CD4-positive, alpha-beta T cell treated with Interleukin-15 for 4 hours (primary cell): ENCODE data around the gene BEGAIN.
"Not testable (repeated sequence)": the region's sequence is repeated elsewhere in the genome, so short reads cannot be mapped to it uniquely, and the experiment has no call there.

ENCODE experiments used
- DNase-seq: peaks from one replicate; pipeline ENCODE4 v3.0.0-alpha.2; 2020; ENCODE audit warnings: low spot score

BEGAIN gene

DNA sequence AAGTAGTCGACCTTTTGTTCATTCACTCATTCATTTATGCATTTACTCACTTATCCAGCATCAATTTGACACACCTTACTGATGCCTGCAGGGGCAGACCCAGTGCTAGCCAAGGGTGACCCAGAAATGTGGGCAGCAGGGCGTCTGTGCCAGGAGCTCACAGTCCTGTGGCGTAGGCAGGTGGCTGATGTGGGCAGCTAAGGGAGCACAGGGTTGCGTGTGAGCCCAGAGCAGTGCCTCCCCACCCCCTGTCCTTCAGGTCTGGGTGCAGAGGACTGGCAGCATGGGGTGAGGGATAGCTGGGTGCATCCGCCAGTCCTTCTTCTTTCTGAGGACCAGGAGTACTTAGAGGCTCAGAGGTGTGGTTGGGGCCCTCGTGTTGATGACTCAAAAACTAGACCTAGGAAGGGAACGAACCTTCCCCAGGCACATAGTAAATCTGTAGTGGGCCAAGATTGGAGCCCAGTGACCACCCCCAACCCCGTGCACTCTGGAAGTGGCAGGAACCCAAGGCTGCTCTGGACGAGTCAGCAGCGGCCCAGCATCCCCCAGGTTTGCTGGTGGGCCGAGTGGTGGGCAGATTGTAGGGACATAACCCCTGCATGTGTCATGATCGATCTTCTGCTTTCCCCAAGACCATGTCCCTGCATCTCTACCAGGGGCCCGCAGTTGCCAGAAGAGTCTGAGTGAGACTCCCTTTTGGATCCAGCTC, 63.9 kb downstream of the BEGAIN start:
- DNase-seq: no peak

DNA sequence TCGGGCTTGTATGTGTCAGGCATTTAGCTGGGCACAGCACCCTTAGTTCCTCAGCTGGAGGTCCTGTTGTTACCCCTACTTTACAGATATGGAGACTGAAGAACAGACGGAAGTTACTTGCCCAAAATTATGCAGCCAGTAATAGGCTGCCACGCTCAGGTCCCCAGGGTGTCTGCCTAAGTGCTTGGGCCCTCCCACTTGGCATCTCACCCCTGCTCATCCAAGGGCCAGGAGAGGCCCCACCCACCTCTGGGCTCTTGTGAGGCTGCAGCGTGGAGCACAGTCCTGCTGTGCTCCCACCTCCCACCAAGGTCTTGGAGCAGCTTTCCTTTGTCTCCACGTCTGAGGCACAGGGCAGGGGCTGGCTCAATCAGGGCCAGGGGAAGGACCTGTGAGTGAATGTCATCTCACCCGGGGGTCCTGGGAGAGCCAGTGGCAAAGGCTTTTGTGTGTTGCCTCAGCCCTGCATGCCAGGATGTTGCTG, 64.6 kb downstream of the BEGAIN start:
- DNase-seq: no peak

DNA sequence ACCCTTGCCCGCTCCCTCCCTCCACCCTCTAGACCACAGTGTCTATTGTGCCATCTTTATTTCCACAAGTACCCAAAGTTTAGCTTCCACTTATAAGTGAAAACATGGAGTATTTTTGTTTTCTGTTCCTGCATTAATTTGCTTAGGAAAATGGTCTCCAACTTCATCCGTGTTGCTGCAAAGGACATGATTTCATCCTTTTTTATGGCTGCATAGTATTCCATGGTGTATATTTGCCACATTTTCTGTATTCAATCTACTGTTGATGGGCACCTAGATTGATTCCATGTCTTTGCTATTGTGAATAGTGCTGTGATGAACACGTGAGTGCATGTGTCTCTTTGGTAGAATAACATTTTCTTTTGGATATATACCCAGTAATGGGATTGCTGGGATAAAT, 81.2 kb downstream of the BEGAIN start:
- DNase-seq: not testable (repeated sequence)

DNA sequence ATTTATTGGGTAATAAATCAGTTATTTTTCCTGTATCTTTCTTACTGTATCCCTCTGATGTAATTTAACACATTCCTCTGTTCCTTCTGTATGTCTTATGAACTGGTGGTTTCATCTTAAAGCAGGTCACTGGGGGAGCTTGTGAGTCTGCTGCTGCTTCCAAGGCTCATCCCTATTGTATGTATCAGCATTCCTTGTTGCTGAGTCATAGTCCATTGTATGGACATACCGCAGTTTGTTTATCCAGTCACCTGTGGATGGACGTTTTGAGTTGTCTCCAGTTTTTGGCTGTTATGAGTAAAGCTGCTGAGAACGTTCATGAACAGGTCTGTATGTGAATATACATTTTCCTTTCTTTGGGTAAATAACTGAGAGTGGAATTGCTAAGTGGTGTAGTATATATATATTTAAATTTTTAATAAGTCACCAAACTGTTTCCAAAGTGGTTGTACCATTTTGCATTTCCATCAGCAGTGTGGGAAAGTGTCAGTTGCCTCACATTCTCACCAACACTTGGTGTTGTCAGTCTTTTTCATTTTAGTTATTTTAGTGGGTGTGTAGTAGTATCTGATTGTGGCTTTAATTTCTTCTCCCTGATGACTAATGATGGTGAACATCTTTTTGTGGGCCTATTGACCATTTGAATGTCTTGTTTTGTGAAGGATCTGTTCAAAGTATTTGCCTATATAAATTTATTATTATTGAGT, 82.7 kb downstream of the BEGAIN start:
- no peak for DNase-seq

DNA sequence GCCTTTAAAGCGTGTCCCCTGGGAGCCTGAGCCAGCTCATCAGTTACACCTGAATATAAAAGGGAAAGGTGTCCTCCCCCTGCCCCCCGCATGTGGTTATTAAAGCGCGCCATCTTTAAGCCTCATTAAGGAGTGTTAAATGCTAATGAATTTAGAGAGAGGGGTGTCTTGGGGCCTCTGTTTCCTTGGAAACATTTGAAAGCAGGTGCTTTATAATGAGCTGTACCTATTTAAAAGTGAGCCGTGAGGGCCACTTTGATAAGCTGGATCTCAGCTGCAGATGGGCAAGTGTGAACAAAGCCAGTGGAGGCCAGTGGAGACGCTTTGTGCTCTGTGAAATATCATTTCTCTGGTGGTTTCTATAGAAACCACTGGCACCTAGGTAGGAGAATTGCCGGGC, 84.0 kb downstream of the BEGAIN start:
- DNase-seq: no peak

DNA sequence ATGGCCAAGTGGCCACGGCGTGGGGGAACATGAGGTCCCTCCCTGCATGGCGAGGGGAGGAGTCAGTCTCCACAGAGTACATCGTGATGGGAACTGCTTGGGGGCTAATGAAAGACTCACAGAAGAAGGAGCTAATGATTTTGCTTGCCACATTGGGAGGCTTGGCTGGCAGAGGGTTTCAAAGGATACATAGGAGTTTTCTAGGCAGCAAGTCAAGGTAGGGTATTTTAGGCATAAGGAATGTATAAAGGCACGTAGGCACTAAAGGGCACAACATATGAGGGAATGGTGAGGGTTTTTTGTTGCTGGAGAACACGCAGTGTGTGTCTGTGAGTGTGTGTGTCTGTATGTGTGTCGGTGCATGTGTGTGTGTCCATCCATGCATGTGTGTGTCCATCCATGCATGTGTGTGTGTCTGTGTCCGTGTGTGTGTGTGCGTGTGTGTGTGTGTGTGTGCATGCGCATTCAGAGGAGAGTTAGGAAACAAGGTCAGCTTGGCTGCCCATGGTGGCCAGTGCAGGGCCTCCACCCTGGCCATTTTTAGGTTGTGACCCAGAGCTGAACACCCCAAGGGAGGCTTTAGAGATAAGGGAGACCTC, 84.5 kb downstream of the BEGAIN start:
- no peak for DNase-seq

DNA sequence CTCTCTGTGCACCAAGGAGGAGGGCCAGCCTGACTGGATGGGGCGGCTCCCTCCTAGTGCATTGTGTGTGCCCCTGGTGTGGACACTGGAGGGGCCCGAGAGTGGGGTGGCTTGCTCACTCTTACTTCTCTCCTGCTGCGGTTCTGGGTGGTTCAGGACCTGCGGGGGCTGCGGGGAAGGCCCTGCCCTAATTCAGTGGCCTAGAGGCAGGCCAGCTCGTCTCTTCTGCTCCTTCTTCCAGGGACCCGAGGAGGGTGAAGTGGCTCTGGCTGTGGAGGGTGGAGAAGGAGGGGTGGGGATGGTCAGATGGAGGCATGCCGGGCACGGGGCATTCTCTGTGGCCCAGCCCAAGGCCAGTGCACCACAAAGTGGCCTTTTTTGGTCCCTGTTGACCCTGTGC, 87.1 kb downstream of the BEGAIN start:
- DNase-seq: no peak

DNA sequence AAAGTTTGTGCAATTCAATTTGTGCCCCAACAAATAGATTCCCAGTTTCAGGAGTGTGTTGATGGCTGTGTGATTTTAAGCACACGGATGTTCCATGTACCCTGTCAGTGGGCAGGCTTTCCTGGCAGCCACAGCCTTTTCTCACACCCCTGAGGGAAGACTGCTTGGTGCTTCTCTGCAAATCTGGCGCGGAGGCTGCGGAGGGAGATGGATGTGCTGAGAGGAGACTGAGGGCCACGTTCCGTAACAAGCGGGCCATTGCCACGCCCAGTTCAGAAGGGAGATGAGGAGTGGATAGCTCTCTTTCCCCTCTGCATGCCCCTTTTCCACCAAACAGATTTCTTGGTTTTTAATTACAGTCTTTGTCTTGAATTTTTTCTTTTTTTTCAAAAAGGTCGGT, 89.1 kb downstream of the BEGAIN start:
- DNase-seq: no peak

DNA sequence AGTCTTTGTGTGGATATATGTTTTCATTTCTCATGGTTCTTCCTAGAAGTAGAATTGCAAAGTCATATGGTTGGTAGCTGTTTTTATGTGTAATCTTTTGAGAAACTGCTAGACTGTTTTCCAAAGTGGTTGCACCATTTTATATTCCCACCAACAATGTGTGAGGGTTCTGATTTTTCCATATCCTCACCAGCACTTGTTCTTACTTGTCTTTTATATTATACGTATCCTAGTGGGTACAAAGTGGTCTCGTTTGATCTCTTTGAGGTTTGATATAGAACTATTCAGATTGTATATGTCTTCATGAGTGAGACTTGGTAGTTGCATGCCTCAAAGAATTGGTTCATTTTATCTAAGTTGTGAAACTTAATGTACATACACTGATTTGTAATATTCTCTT, 91.3 kb downstream of the BEGAIN start:
- DNase-seq: no peak

DNA sequence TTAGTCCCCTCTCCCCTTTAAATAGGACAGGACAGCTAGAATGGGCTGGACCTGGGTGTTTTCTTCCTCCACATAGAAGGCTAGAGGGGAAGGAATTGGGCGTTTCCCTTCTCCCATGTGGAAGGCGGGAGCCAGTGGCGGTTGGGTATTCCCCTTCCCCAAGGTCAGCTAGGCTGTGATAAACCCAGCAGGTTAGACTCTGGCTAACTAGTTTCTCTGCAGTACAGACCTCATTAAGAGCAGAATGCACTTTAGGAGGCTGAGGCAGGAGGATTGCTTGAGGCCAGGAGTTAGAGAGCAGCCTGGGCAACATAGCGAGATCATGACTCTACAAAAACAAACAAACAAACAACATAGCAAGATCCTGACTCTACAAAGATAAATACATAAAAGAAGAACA, 92.6 kb downstream of the BEGAIN start:
- DNase-seq: no peak

DNA sequence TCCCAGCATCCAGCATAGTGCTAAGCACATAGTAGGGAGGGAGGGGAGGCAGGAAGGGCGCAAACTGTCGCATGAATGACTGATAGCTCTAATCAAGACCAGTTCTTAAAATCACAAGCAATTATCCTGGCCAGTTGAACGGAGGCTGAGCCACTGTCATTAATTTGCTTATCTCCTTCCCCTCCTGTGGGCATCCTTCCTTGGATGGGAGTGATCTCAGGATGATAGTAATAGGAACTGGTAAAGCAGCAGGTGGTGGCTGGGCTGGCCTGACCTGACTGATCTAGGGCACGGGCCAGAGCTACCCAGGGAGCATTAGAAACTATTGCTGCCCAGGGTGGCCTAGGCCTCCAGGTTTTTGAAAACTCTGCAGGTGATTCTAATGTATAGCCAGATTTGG, 97.0 kb downstream of the BEGAIN start:
- no peak for DNase-seq

DNA sequence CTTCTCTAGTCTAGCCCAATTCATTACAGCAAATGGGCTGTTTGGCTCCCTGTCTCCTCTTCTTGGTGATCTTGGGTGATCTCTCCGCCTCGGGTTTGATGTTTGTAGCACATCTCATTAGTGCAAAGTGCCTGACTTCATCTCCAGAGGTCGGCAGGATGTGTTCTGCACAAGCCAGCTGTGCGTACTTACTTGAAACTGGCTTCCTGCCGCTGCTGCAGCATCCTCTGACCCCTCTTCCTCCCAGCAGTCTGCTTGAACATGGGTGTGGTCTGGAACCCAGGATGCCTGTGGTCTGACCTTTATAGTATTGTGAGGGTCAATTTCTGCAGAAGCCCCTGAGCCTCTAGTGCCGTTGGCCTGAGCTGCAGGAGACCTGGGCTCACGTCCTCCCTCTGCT, 99.2 kb downstream of the BEGAIN start:
- DNase-seq: no peak

DNA sequence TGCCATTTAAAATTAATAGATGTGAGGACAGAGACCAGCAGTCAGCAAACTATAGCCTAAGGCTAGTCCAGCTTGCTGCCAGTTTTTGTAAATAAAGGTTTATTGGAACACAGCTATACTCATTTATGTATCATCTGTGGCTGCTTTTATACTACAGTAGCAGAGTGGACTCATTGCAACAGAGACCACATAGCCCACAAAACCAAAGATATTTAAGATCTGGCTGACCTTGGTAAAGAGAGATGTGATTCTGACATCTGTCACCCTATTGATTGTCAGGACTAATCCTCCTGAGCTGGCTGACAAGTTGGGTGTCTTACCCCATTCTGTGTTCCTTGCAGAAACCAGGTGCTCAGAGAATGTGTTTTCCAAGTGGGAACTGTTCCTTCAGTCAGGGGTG, 99.9 kb downstream of the BEGAIN start:
- DNase-seq: no peak
